K562 (cell line): ENCODE data around the gene CFAP410. TPM values are rescaled to one million over a fixed set of nuclear protein-coding genes. Genes with fewer than 3 reads are reported as not detected.

Source experiments
- ATAC-seq: fragments of 200-7000 bp; cut with Tn5 transposase; 3 replicates; pipeline ENCODE4 v1.9.1; 2020; ENCODE audit warnings: moderate library complexity
- BruUV-seq: library from RNA; stranded (reverse); fragments of 400-500 nt; replicated peaks from 2 replicates; lab custom pipeline; 2021; lab: Mats Ljungman, UMichigan
- CTCF ChIA-PET: fragments of 300-600 bp; formaldehyde crosslinking; extraction: SDS; loops from one replicate; lab custom pipeline; 2021; ENCODE audit warnings: low intra/inter-chr PET ratio; lab: Yijun Ruan, JAX
- POLR2A ChIA-PET: fragments of 300-600, 350-650 bp; sonication (Branson Sonifier 250); formaldehyde crosslinking; extraction: SDS; loops from one replicate; lab custom pipeline; 2021; ENCODE audit warnings: antibody characterized with exemption, inconsistent platforms; lab: Yijun Ruan, JAX
- DNase-seq, 4 experiments: peaks; one replicate each; pipeline versions ENCODE4 v3.0.0 to v3.0.0-alpha.2; 2011 to 2018; ENCODE audit warnings: low spot score in 3 of 4, mixed read lengths in 3 of 4; ENCODE audit errors: extremely low read depth in 1 of 4
- FAIRE-seq: peaks from 2 replicates; lab custom pipeline; 2011; peaks lifted over from hg19 to GRCh38; lab: Jason Lieb, UNC
- H2AFZ ChIP-seq: 2 replicates; pipeline ENCODE4 v1.6.0; 2011; ENCODE audit warnings: low read depth, low read length, control low read depth, inconsistent platforms
- H3K27ac ChIP-seq: fragments of 200-600 bp; 3 replicates; pipeline ENCODE4 v1.8.0; 2011; ENCODE audit warnings: low read depth, mild to moderate bottlenecking, control low read depth, inconsistent platforms, low read length, moderate library complexity, mixed read lengths; ENCODE audit errors: extremely low read depth
- H3K27me3 ChIP-seq, 2 experiments: fragments of 300-600 bp in 1 of 2; 2 replicates in 1 of 2; 3 replicates in 1 of 2; pipeline versions ENCODE4 v1.6.0 to v1.8.0; 2011; ENCODE audit warnings: inconsistent platforms in 2 of 2, low read length in 2 of 2, mild to moderate bottlenecking in 1 of 2, mixed read lengths in 1 of 2, moderate library complexity in 1 of 2; ENCODE audit not compliant: control insufficient read depth in 2 of 2, insufficient read depth in 2 of 2
- H3K36me3 ChIP-seq: fragments of 300-600 bp; 3 replicates; pipeline ENCODE4 v1.8.0; 2011; ENCODE audit warnings: mild to moderate bottlenecking, low read length, inconsistent platforms; ENCODE audit not compliant: control insufficient read depth, insufficient read depth
- H3K4me1 ChIP-seq, 2 experiments: fragments of 200-600 bp in 1 of 2; replicated peaks in 1 of 2; 2 replicates in 1 of 2; 3 replicates in 1 of 2; pipeline versions ENCODE4 v1.5.1 to v1.8.0; 2011; ENCODE audit warnings: inconsistent platforms in 2 of 2, low read length in 2 of 2, mild to moderate bottlenecking in 1 of 2, mixed read lengths in 1 of 2, moderate library complexity in 1 of 2; ENCODE audit not compliant: control insufficient read depth in 2 of 2, insufficient read depth in 2 of 2
- H3K4me2 ChIP-seq: 2 replicates; pipeline ENCODE4 v1.6.1; 2011; ENCODE audit warnings: low read length, control low read depth, inconsistent platforms, mixed read lengths; ENCODE audit not compliant: insufficient read depth
- H3K4me3 ChIP-seq: fragments of 200-600 bp; sonication (generic), shearing (Covaris generic); 2 replicates; pipeline ENCODE4 v1.5.1; 2016; ENCODE audit warnings: control low read depth, inconsistent platforms
- H3K79me2 ChIP-seq: fragments of 200-600 bp; 3 replicates; pipeline ENCODE4 v1.8.0; 2011; ENCODE audit warnings: low read length, inconsistent platforms; ENCODE audit not compliant: control insufficient read depth, insufficient read depth
- H3K9ac ChIP-seq, 2 experiments: 2 replicates each; pipeline versions ENCODE4 v1.6.0 to v1.6.1; 2011; ENCODE audit warnings: low read depth in 2 of 2, low read length in 2 of 2, control low read depth in 1 of 2, inconsistent platforms in 1 of 2, mild to moderate bottlenecking in 1 of 2, mixed read lengths in 1 of 2; ENCODE audit not compliant: insufficient read depth in 1 of 2
- H3K9me1 ChIP-seq: one replicate; pipeline ENCODE4 v1.6.0; 2011; ENCODE audit warnings: inconsistent platforms, mild to moderate bottlenecking, low read length, moderate library complexity; ENCODE audit not compliant: control insufficient read depth, insufficient read depth
- H3K9me3 ChIP-seq: replicated peaks from 2 replicates; pipeline ENCODE4 v1.5.1; 2011; ENCODE audit warnings: low read depth, low read length, inconsistent platforms; ENCODE audit not compliant: control insufficient read depth, insufficient read depth
- H4K20me1 ChIP-seq: replicated peaks from 2 replicates; pipeline ENCODE4 v1.6.1; 2011; ENCODE audit warnings: low read length, inconsistent platforms, mixed read lengths; ENCODE audit not compliant: control insufficient read depth, insufficient read depth
- ARID1B ChIP-seq: fragments of 450-650 bp; IDR thresholded peaks from 2 replicates; pipeline ENCODE4 v1.6.1; 2016; ENCODE audit warnings: antibody characterized with exemption, mild to moderate bottlenecking, inconsistent platforms
- CTCF ChIP-seq, 3 experiments: IDR thresholded peaks in 2 of 3; conservative IDR thresholded peaks in 1 of 3; 2 replicates each; pipeline ENCODE4 v1.5.1; 2011 to 2012; ENCODE audit warnings: low read length in 3 of 3, mild to moderate bottlenecking in 3 of 3, control low read depth in 2 of 3, improper control_type of control experiment in 1 of 3, inconsistent platforms in 1 of 3, low read depth in 1 of 3, mixed read lengths in 1 of 3, moderate library complexity in 1 of 3; ENCODE audit not compliant: insufficient read depth in 2 of 3
- ID3 ChIP-seq, 2 experiments: fragments of 250-450 bp in 1 of 2; fragments of 450-650 bp in 1 of 2; sonication (Bioruptor Pico) in 1 of 2; IDR thresholded peaks; 2 replicates each; pipeline versions ENCODE4 v1.6.1 to v1.8.0; 2016 to 2021; ENCODE audit warnings: mild to moderate bottlenecking in 2 of 2, moderate library complexity in 2 of 2, missing compliant biosample characterization in 1 of 2, missing genetic modification characterization in 1 of 2
- POLR2A ChIP-seq: fragments of 450-650 bp; conservative IDR thresholded peaks from 2 replicates; pipeline ENCODE4 v1.6.1; 2016
- POLR2B ChIP-seq: fragments of 450-650 bp; IDR thresholded peaks from 2 replicates; pipeline ENCODE4 v1.6.1; 2018; ENCODE audit warnings: low read depth; ENCODE audit not compliant: partially characterized antibody
- POLR2G ChIP-seq: fragments of 200-400 bp; formaldehyde crosslinking; IDR thresholded peaks from 2 replicates; pipeline ENCODE4 v1.6.1; 2017; ENCODE audit warnings: low read depth, mild to moderate bottlenecking, antibody characterized with exemption, low read length, moderate library complexity
- RBFOX2 ChIP-seq: fragments of 200-400 bp; formaldehyde crosslinking; IDR thresholded peaks from 2 replicates; pipeline ENCODE4 v1.6.1; 2017; ENCODE audit warnings: low read depth, mild to moderate bottlenecking, low read length, moderate library complexity
- SUPT5H ChIP-seq: fragments of 450-650 bp; IDR thresholded peaks from 2 replicates; pipeline ENCODE4 v1.6.1; 2016
- TFAP4 ChIP-seq: sonication (generic); formaldehyde crosslinking; IDR thresholded peaks from 2 replicates; pipeline ENCODE4 v1.8.0; 2022; ENCODE audit warnings: missing genetic modification reagents, mild to moderate bottlenecking, moderate library complexity, borderline replicate concordance
- ZNF668 ChIP-seq: fragments of 250-450 bp; sonication (Bioruptor Pico); IDR thresholded peaks from 2 replicates; pipeline ENCODE4 v1.8.0; 2022; ENCODE audit warnings: mild to moderate bottlenecking, inconsistent platforms
- ZNF766 ChIP-seq: fragments of 200-800 bp; sonication (Bioruptor generic); conservative IDR thresholded peaks from 2 replicates; pipeline ENCODE4 v1.6.1; 2016; ENCODE audit warnings: missing genetic modification characterization, missing compliant biosample characterization
- WGBS: fragments of 100-300 bp; shearing (Covaris generic); methylation state at CpG from one replicate; pipeline ENCODE4 v1.1.6; 2016; ENCODE audit warnings: low coverage, mixed read lengths; ENCODE audit not compliant: insufficient coverage; ENCODE audit errors: missing lambda C conversion rate; 5-methylcytosine and 5-hydroxymethylcytosine counted together
- in situ Hi-C: fragments of 300-500 bp; cut with MboI; formaldehyde crosslinking; loops from 4 replicates; pipeline ENCODE4 v1.15.0; 2018; ENCODE audit warnings: inconsistent platforms, mixed read lengths
- intact Hi-C: fragments of 100-400 bp; cut with micrococcal nuclease; formaldehyde crosslinking; loops from 2 replicates; pipeline ENCODE4 v1.14.2; 2022
- polyA plus RNA-seq, 8 experiments: library from polyadenylated mRNA; depleted of rRNA in 4 of 8; stranded (reverse) in 5 of 8; unstranded in 3 of 8; fragments of >200 nt; fragmentation: Nextera tagmentation in 2 of 8; fragmentation: Illumina TruSeq in 1 of 8; extraction: Ambion mirVana in 2 of 8; extraction: Trizol in 1 of 8; gene quantifications; 2 replicates each; pipeline versions ENCODE4 v1.2.1 to v1.2.3, GENCODE V29; 2011 to 2014; ENCODE audit warnings: inconsistent platforms in 1 of 8, missing spikeins in 1 of 8
- total RNA-seq, 7 experiments: library from RNA; depleted of rRNA in 6 of 7; stranded (reverse); fragments of >200 nt in 6 of 7; fragmentation: Illumina TruSeq in 2 of 7; extraction: Trizol in 2 of 7; gene quantifications; 2 replicates each; pipeline versions ENCODE4 v1.2.1 to v1.2.3, GENCODE V29; 2011 to 2021; ENCODE audit warnings: low replicate concordance in 1 of 7

Gene CFAP410
- total and polyA plus RNA-seq, 9 of the 15 experiments (the other 6 are each of a cell fraction or from before 2014, with no cell fraction given): 0.07 to 17.3 (median 2.3) TPM

GRCh38 chr21:44312089-44312488 lies 27.1 kb downstream of the CFAP410 start (continued):
- no peak for TF ChIP-seq ZNF766 (CRISPR knock-in tag)
- TF ChIP-seq ZNF668 (CRISPR knock-in tag): no peak
- TF ChIP-seq ARID1B: no peak
- TF ChIP-seq, all 486 proteins: peak for 0

- H3K4me1 ChIP-seq: peaks cover 0 to 37% of the 10 kb centered on the region in 2 experiments; a peak in 1 of 5 replicates
- H3K9ac ChIP-seq: no peak overlapping the region; a peak in 1 of 4 replicates
- intact Hi-C loops (no loop called here), in situ Hi-C loops (no loop called here)
- H3K4me2 ChIP-seq: no peak overlapping the region
- no peak for FAIRE-seq
- H3K27ac ChIP-seq: no peak overlapping the region
- BruUV-seq: no TSS peak
- H3K27me3 ChIP-seq: no peaks in the 10 kb centered on the region
- POLR2A ChIA-PET: interaction anchor here (1.2 kb wide), 1 partner anchor 10 kb away, joined by 4 read pairs; the partner anchor contains the start of gene PFKL
- peaks cover 78% of the 10 kb centered on the region; the same call in 2 of the 3 replicates for H3K36me3 ChIP-seq
- CTCF ChIA-PET: no interaction called here
- DNase-seq: no peak
- H3K9me1 ChIP-seq: no peaks in the 10 kb centered on the region
- no peaks in the 10 kb centered on the region for H3K9me3 ChIP-seq
- no peak for ATAC-seq
- no peak overlapping the region for H2AFZ ChIP-seq
- 92% methylated on average over 28 of the region's 28 CpGs for WGBS
- TF ChIP-seq SUPT5H (peak; percentile 39; the same call in 1 of the 2 replicates), POLR2A (peak; percentile 24; the same call in 1 of the 2 replicates), RBFOX2 (0 out of 2 replicates have a peak, but pooled peaks have one; percentile 4), POLR2G (0 out of 2 replicates have a peak, but pooled peaks have one; percentile 34), ID3 (CRISPR knock-in tag; IDR thresholded peaks at IDR 0.05) (no peak), ID3 (tag; IDR thresholded peaks at IDR 0.05) (no peak), POLR2B (no peak), TFAP4 (CRISPR knock-in tag) (peak; percentile 43; the same call in 1 of the 2 replicates), CTCF (IDR thresholded peaks at IDR 0.05 in 2 of 3, conservative IDR thresholded peaks at IDR 0.05 in 1 of 3; ENCODE audit: insufficient read depth in 2 of 3, low read depth in 1 of 3, low read length in 3 of 3) (peak in 2 of 3 experiments; percentile 8 to 22; a peak in 1 of 6 replicates)
- H3K79me2 ChIP-seq: no peaks in the 10 kb centered on the region; the same call in 1 of the 3 replicates
- H3K4me3 ChIP-seq: no peak overlapping the region
- H4K20me1 ChIP-seq: peaks cover 8% of the 10 kb centered on the region; the same call in 1 of the 2 replicates
These were observed 28.3 kb downstream of the CFAP410 start for GRCh38 chr21:44310628-44311507.
